IMR-90 (cell line): Measurements from ENCODE around the gene POU2AF1. TPM values are rescaled to one million over a fixed set of nuclear protein-coding genes. Genes with fewer than 3 reads are reported as not detected.

Source experiments
- ATAC-seq: fragments of 200-7000 bp; cut with Tn5 transposase; 2 replicates; pipeline ENCODE4 v1.9.1; 2020; ENCODE audit warnings: low read depth, mild to moderate bottlenecking, moderate library complexity
- BruUV-seq: library from RNA; stranded (reverse); fragments of 400-500 nt; replicated peaks from 2 replicates; lab custom pipeline; 2021; lab: Mats Ljungman, UMichigan
- CTCF ChIA-PET: fragments of 300-600 bp; formaldehyde crosslinking; extraction: SDS; loops from one replicate; lab custom pipeline; 2021; ENCODE audit warnings: antibody characterized with exemption; lab: Yijun Ruan, JAX
- POLR2A ChIA-PET: fragments of 300-600 bp; sonication (Branson Sonifier 250); formaldehyde crosslinking; loops from one replicate; lab custom pipeline; 2022; ENCODE audit warnings: antibody characterized with exemption; ENCODE audit not compliant: unreplicated experiment; lab: Charles Lee
- DNase-seq: peaks from one replicate; pipeline ENCODE4 v3.0.0; 2013
- H2AFZ ChIP-seq: replicated peaks from 2 replicates; pipeline ENCODE3; 2013; ENCODE audit warnings: low read length, mild to moderate bottlenecking; ENCODE audit not compliant: poor library complexity
- H2AK5ac ChIP-seq: 2 replicates; pipeline ENCODE4 v1.6.1; 2013; ENCODE audit warnings: low read depth, low read length, inconsistent platforms
- H2AK9ac ChIP-seq: replicated peaks from 2 replicates; pipeline ENCODE3; 2013; ENCODE audit warnings: mild to moderate bottlenecking, low read depth, low read length, moderate library complexity; ENCODE audit not compliant: poor library complexity
- H2BK120ac ChIP-seq: 2 replicates; pipeline ENCODE4 v1.6.1; 2013; ENCODE audit warnings: low read depth, low read length, inconsistent platforms
- H2BK15ac ChIP-seq: 3 replicates; pipeline ENCODE4 v1.6.1; 2013; ENCODE audit warnings: low read depth, low read length, inconsistent platforms
- H2BK20ac ChIP-seq: 2 replicates; pipeline ENCODE4 v1.6.1; 2013; ENCODE audit warnings: low read depth, mild to moderate bottlenecking, inconsistent platforms, low read length, moderate library complexity
- H2BK5ac ChIP-seq: 2 replicates; pipeline ENCODE4 v1.6.1; 2013; ENCODE audit warnings: mild to moderate bottlenecking, low read depth, low read length, inconsistent platforms; ENCODE audit not compliant: poor library complexity, severe bottlenecking
- H3K14ac ChIP-seq: replicated peaks from 2 replicates; pipeline ENCODE4 v1.6.1; 2013; ENCODE audit warnings: low read depth, low read length, inconsistent platforms
- H3K18ac ChIP-seq: 2 replicates; pipeline ENCODE4 v1.6.1; 2013; ENCODE audit warnings: low read depth, low read length, control low read depth
- H3K23ac ChIP-seq: 2 replicates; pipeline ENCODE4 v1.6.1; 2013; ENCODE audit warnings: low read depth, low read length, inconsistent platforms
- H3K27ac ChIP-seq: 2 replicates; pipeline ENCODE4 v1.5.1; 2013; ENCODE audit warnings: mild to moderate bottlenecking, control low read depth, low read length; ENCODE audit not compliant: insufficient read depth
- H3K27me3 ChIP-seq: 2 replicates; pipeline ENCODE4 v1.6.1; 2013; ENCODE audit warnings: low read length; ENCODE audit not compliant: control insufficient read depth, insufficient read depth
- H3K36me3 ChIP-seq: 2 replicates; pipeline ENCODE4 v1.6.1; 2013; ENCODE audit warnings: low read length, mixed read lengths; ENCODE audit not compliant: control insufficient read depth, insufficient read depth
- H3K4ac ChIP-seq: 2 replicates; pipeline ENCODE4 v1.6.1; 2013; ENCODE audit warnings: low read depth, low read length, inconsistent platforms
- H3K4me1 ChIP-seq: 2 replicates; pipeline ENCODE4 v1.6.1; 2013; ENCODE audit warnings: low read length, mixed read lengths; ENCODE audit not compliant: control insufficient read depth, insufficient read depth
- H3K4me2 ChIP-seq: 2 replicates; pipeline ENCODE4 v1.6.1; 2013; ENCODE audit warnings: low read depth, mild to moderate bottlenecking, control low read depth, low read length, moderate library complexity
- H3K4me3 ChIP-seq: 2 replicates; pipeline ENCODE4 v1.5.1; 2013; ENCODE audit warnings: low read depth, mild to moderate bottlenecking, control low read depth, low read length, moderate library complexity; ENCODE audit not compliant: insufficient read depth
- H3K56ac ChIP-seq: 2 replicates; pipeline ENCODE4 v1.6.1; 2013; ENCODE audit warnings: low read length, inconsistent platforms; ENCODE audit not compliant: insufficient read depth; ENCODE audit errors: extremely low read depth
- H3K79me1 ChIP-seq, 2 experiments: 2 replicates each; pipeline ENCODE4 v1.6.1; 2013; ENCODE audit warnings: low read length in 2 of 2, inconsistent platforms in 1 of 2, low read depth in 1 of 2
- H3K9ac ChIP-seq: 2 replicates; pipeline ENCODE4 v1.6.1; 2013; ENCODE audit warnings: low read depth, low read length, control low read depth
- H3K9me1 ChIP-seq: 2 replicates; pipeline ENCODE4 v1.6.1; 2013; ENCODE audit warnings: low read length, inconsistent platforms; ENCODE audit not compliant: insufficient read depth
- H3K9me3 ChIP-seq: 2 replicates; pipeline ENCODE4 v1.6.1; 2013; ENCODE audit warnings: low read length; ENCODE audit not compliant: control insufficient read depth, insufficient read depth
- H4K20me1 ChIP-seq: 2 replicates; pipeline ENCODE4 v1.6.1; 2013; ENCODE audit warnings: low read length, inconsistent platforms; ENCODE audit not compliant: insufficient read depth
- H4K5ac ChIP-seq: 2 replicates; pipeline ENCODE4 v1.6.1; 2013; ENCODE audit warnings: mild to moderate bottlenecking, low read depth, low read length, control low read depth
- H4K8ac ChIP-seq, 2 experiments: 2 replicates each; pipeline ENCODE4 v1.6.1; 2013; ENCODE audit warnings: low read depth in 2 of 2, low read length in 2 of 2, control low read depth in 1 of 2, inconsistent platforms in 1 of 2
- H4K91ac ChIP-seq: 2 replicates; pipeline ENCODE4 v1.6.1; 2013; ENCODE audit warnings: low read depth, low read length, inconsistent platforms; ENCODE audit not compliant: insufficient read depth
- BHLHE40 ChIP-seq: fragments of 150-350 bp; IDR thresholded peaks from 2 replicates; pipeline ENCODE4 v1.6.1; 2016; ENCODE audit warnings: mild to moderate bottlenecking, low read depth, low read length
- MAFK ChIP-seq: IDR thresholded peaks from 2 replicates; pipeline ENCODE4 v1.6.1; 2012; ENCODE audit warnings: low read depth, low read length, improper control_type of control experiment
- WGBS, 2 experiments: methylation state at CpG; one replicate each; pipeline versions ENCODE4 v1.1.5 to v1.1.7; 2013; ENCODE audit warnings: missing lambda C conversion rate in 2 of 2; ENCODE audit not compliant: insufficient read length in 1 of 2; ENCODE audit errors: extremely low coverage in 2 of 2; 5-methylcytosine and 5-hydroxymethylcytosine counted together
- dilution Hi-C: fragments of 300-500 bp; cut with HindIII; formaldehyde crosslinking; loops from one replicate; pipeline ENCODE4 v1.14.3; 2018; ENCODE audit warnings: low sequenced_read_pairs; ENCODE audit not compliant: unreplicated experiment
- in situ Hi-C: fragments of 300-500 bp; cut with MboI; formaldehyde crosslinking; loops from 3 replicates; pipeline ENCODE4 v1.14.3; 2019; ENCODE audit warnings: low sequenced_read_pairs, inconsistent platforms, mixed read lengths
- intact Hi-C: fragments of 100-400 bp; cut with micrococcal nuclease; formaldehyde crosslinking; loops from 2 replicates; pipeline ENCODE4 v1.10.0; 2022
- polyA plus RNA-seq, 3 experiments: library from polyadenylated mRNA; depleted of rRNA; stranded (reverse); fragments of >200 nt; gene quantifications; 2 replicates each; pipeline ENCODE4 v1.2.3, GENCODE V29; 2012; ENCODE audit warnings: low replicate concordance in 1 of 3
- total RNA-seq: library from RNA; depleted of rRNA; stranded (reverse); fragments of >200 nt; gene quantifications from 2 replicates; pipeline ENCODE4 v1.2.3, GENCODE V29; 2012

POU2AF1 gene
- total and polyA plus RNA-seq, 2 of the 4 experiments (the other 2 are of a cell fraction), result not detected

GRCh38 chr11:111361874-111362273 is 17.2 kb downstream of the POU2AF1 start:
- BruUV-seq, result no TSS peak
- TF ChIP-seq MAFK (peak; percentile 47), BHLHE40 (no peak)
- H4K8ac ChIP-seq, result no peak overlapping the region
- no peaks in the 10 kb centered on the region for H3K9me3 ChIP-seq
- in situ Hi-C loops, result no loop called here
- no peak overlapping the region for H4K5ac ChIP-seq
- H4K91ac ChIP-seq, result no peak overlapping the region
- no peak overlapping the region for H3K4ac ChIP-seq
- no CpG with 5 or more reads among the region's 6 CpGs for WGBS, 2 experiments
- POLR2A ChIA-PET, result no interaction called here
- H3K4me1 ChIP-seq, result no peaks in the 10 kb centered on the region
- H2BK120ac ChIP-seq, result no peak overlapping the region
- no peak overlapping the region for H3K14ac ChIP-seq
- no peaks in the 10 kb centered on the region; the same call in 1 of the 2 replicates for H3K9me1 ChIP-seq
- no peak overlapping the region for H2AFZ ChIP-seq
- no peak overlapping the region for H3K23ac ChIP-seq
- no peaks in the 10 kb centered on the region for H3K36me3 ChIP-seq
- H3K56ac ChIP-seq, result no peak overlapping the region
- H2AK9ac ChIP-seq, result no peak overlapping the region
- DNase-seq (no peak), ATAC-seq (no peak)
- H2AK5ac ChIP-seq, result no peak overlapping the region
- CTCF ChIA-PET, result no interaction called here
- H2BK5ac ChIP-seq, result no peak overlapping the region
- no peak overlapping the region for H3K4me3 ChIP-seq
- H3K27ac ChIP-seq, result no peak overlapping the region
- intact Hi-C loops, result no loop called here
- no peak overlapping the region for H2BK20ac ChIP-seq
- H3K79me1 ChIP-seq, result no peaks in the 10 kb centered on the region
- H4K20me1 ChIP-seq, result no peaks in the 10 kb centered on the region
- dilution Hi-C loops, result no loop called here
- H3K9ac ChIP-seq, result no peak overlapping the region
- no peak overlapping the region for H2BK15ac ChIP-seq
- no peak overlapping the region for H3K18ac ChIP-seq
- H3K4me2 ChIP-seq, result no peak overlapping the region
- H3K27me3 ChIP-seq, result peaks cover 29% of the 10 kb centered on the region
